GM21526 (cell line): ENCODE data around the gene OS9.
A peak's percentile ranks its signal among the peaks of the same experiment; 100 is the strongest.

Experiments used
- ATAC-seq: cut with Tn5 transposase; IDR thresholded peaks from one replicate; pipeline ENCODE4 v1.9.1; 2021; ENCODE audit warnings: moderate library complexity; ENCODE audit not compliant: unreplicated experiment, low FRiP score

Gene OS9

GRCh38 chr12:57735198-57735855 lies 41.4 kb downstream of the OS9 start:
- no peak for ATAC-seq

GRCh38 chr12:57735952-57736740 lies 42.2 kb downstream of the OS9 start:
- no peak for ATAC-seq

- ATAC-seq, result no peak
Measured at GRCh38 chr12:57736741-57737466, 43.0 kb downstream of the OS9 start.

GRCh38 chr12:57737467-57738460 lies 43.8 kb downstream of the OS9 start:
- ATAC-seq, result no peak

- no peak for ATAC-seq
Measured at GRCh38 chr12:57738661-57739237, 44.8 kb downstream of the OS9 start, which contains the start of gene AGAP2. TSS of gene AGAP2 (minus strand) at chr12:57738742. CDS start at chr12:57738246, 496 bp downstream.

GRCh38 chr12:57739387-57739786 lies 45.5 kb downstream of the OS9 start:
- no peak for ATAC-seq

- no peak for ATAC-seq
Measured at GRCh38 chr12:57739914-57740538, 46.1 kb downstream of the OS9 start.

GRCh38 chr12:57740656-57741412 lies 46.9 kb downstream of the OS9 start:
- ATAC-seq, result peak; percentile 36

- peak; percentile 3 for ATAC-seq
Measured at GRCh38 chr12:57741413-57741789, 47.5 kb downstream of the OS9 start.

GRCh38 chr12:57741844-57742738 lies 48.2 kb downstream of the OS9 start:
- ATAC-seq, result peak; percentile 51

GRCh38 chr12:57743769-57744168 lies 49.8 kb downstream of the OS9 start:
- no peak for ATAC-seq

GRCh38 chr12:57744194-57744776 lies 50.4 kb downstream of the OS9 start:
- peak; percentile 30 for ATAC-seq

- ATAC-seq, result peak; percentile 77
Measured at GRCh38 chr12:57744777-57745484, 51.0 kb downstream of the OS9 start, which contains the start of gene TSPAN31. TSS of gene TSPAN31 (plus strand) at chr12:57745039. CDS start at chr12:57745155, 116 bp downstream.

- no peak for ATAC-seq
Measured at GRCh38 chr12:57745485-57745881, 51.6 kb downstream of the OS9 start.

GRCh38 chr12:57746025-57746424 lies 52.1 kb downstream of the OS9 start:
- no peak for ATAC-seq

- ATAC-seq, result no peak
Measured at GRCh38 chr12:57749061-57749460, 55.1 kb downstream of the OS9 start.
